ENCODE results near the gene CENPE.

CENPE gene

GRCh38 chr4:103129174-103129573 lies 69.0 kb downstream of the CENPE start:
- DNase-seq: no peak

DNA sequence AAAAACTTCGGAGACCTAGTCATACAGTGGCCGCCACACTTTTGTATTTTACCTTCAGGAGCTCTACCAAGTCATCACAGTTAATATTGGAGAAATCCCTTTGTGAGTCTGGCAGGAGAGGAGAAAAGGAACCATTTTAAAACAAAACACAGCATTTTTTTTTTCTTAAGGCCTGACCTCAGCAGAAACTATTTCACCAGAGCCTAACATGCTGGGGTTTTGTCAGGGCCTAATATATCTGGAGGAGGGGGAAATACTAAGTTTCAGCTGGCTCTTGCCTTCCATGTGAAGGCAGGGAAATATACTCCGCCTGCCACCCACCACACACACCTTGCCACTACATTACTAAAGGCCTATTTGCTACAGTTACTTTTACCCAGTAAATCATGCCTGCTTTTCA lies 72.0 kb downstream of the CENPE start:
- no peak for DNase-seq

DNA sequence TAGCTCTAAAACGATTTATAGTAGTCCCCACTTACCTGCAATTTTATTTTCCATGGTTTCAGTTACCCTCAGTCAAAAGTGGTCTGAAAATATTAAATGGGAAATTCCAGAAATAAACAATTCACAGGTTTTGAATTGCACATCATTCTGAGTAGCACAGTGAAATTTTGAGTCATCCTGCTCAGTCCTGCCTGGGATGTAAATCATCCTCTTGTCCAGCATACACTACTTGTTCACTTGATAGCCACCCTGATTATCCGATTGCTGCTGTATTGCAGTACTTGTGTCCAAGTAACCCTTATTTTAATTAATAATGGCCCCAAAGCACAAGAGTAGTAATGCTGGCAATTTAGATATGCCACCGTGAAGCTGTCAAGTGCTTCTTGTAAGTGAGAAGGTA lies 75.0 kb downstream of the CENPE start:
- DNase-seq: no peak

DNA sequence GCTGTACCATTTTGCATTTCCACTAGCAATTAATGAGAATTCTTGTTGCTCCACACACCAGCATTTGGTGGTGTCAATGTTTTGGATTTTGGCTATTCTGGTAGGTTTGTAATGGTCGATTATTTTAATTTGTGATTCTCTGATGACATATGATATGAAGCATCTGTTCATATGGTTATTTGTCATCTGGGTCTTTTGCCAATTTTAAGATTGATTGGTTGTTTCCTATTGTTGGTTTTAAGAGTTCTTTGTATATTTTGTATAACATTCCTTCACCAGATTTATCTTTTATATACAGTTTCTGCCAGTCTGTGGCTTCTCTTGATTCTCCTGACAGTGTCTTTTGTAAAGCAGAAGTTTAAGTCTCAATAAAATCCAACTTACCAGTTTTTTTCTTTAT lies 80.0 kb downstream of the CENPE start:
- DNase-seq: no peak

DNA sequence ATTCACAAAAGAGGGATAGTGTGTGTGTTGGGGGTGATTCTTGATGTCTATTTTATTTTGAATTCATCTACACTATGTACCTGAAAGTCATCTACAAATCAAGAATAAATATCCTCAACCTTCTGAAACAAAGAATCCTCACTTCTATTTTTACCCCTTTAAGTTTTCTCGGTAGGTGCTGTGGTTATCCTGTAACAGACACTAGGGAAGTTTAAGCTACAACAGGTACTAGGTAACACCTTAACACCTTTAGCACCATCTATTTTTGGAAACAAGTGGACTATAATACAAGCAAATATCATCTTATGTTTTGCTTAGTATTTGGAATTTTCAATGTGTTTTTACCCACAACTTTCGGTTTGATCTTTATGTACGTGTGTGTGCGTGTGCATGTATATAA lies 86.5 kb downstream of the CENPE start:
- no peak for DNase-seq

DNA sequence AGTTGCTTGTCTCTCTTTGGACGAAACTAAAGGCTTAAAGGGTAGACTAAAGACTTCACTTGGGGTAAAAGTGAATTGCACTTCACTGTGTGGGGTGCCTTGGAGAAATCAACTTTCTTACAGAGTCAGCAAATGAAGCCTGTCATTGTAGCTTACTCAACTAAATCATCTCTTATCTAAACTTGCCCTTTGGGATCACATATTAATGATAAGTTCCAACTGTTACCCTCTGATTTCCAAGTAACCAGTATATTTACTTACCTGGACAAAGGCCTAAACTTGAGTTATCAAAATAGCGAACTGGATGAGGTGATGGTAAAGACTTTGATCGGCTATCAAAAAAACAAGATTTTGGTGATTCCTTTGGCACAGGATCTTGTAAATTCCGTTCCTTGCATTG lies 89.6 kb downstream of the CENPE start:
- no peak for DNase-seq

DNA sequence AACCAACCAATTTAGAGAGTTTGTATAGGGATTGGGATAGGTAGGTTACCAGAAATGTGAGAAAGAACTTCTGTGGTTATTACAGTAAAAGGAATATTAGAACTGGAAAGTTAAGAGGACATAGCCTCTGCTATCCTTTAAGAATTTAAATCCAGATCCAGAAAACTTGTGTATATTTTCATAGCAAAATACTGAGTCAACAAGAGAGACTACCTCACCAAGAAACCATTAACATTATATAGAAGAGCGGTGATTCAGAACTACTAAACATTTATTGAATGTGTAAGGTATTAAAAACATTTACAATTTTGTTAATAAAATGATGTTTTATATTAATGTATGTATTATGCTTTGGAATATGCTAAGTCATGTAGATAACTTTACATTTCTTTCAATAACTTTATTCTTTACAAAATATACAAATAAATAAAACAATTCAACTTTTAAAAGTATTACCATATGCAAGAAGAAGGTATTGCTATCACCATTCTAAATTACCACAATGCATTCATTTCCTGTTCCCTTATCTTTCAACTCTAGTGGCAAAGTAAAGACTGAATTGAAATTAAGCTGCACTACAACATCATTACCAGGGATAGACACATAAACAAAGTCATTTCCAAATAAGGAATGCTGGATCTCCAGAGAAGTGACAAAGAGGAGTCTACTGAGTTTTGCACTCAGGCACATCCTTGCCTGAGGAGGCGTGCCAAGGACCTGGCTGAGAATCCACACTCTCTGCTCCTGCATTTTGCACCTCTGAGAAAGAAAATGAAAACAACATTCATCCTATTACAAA lies 92.4 kb downstream of the CENPE start:
- DNase-seq: no peak

DNA sequence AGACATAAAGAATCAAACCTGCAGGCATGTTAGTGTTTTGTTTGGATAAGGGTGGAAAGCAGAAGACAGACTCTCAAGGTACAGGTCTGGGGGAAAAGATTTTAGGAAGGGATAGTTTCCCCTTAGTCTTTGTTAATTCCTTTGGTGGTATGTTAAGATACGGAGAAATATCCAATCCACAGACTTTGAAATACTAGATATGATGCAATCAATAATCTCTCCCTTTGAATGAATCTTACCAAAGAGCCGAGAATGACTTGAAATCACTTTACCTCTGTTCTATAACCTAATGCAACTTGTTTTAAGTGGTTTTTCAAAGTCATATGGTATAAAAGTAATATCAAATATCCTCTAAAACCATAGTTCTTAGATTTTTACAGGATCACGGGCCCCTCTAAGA lies 93.3 kb downstream of the CENPE start:
- no peak for DNase-seq

DNA sequence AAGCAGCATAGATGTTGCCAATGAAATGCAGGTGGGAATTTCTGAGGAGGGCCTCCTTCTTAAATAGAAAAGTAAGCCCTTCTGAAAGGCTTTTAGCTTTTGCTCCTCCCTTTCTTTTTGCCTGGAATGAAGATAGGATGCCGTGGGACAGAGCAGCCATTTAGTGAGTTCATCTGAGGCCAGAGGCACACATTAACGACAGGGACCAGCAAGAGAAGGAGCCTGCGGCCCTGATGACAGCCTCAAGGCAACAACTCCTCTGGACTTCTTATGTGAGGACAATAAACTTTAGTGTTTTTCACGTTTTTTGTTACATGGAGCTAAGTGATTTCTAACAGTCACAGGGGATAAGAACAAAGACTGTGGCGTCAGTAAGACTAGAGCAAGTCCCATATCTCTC lies 97.5 kb downstream of the CENPE start:
- DNase-seq: no peak

DNA sequence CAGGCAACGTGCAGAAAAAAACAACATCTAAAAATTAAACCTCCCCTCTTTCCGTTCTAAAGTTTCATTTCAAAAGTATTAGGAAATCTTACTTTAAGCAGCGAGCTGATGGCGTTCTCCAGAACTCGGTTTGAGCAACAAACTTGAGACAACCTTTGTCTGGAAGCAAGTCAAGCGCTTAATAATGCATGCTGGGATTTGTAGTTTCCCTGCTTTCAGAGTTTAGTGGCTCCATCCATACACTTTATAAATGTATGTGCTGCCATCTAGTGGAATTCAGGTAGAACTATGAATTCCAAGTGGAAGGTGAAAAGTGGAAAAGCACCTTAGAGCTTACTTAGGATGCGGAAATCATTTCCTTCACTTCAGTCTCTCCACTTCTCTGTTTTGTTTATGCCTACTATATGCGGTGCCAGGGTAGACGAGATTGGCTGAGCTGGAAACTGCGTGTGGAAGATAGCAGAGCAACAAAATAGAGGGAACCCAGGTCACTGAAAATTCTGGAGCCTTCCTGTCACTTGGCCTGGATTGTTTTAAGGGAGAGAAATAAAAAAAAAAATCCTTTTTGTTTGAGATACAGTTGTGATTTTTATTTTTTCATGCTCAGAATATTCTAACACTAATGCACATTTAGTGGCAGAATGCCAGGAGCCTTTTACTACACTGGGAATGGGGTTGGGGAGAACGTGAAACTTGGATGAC lies 98.3 kb downstream of the CENPE start, which contains the start of gene BDH2:
Gene BDH2 (minus strand): TSS at position 144 of the 702 bp plus-strand sequence. CDS start 3,580 bp downstream, outside the sequence.
- peak; percentile 83 for DNase-seq

DNA sequence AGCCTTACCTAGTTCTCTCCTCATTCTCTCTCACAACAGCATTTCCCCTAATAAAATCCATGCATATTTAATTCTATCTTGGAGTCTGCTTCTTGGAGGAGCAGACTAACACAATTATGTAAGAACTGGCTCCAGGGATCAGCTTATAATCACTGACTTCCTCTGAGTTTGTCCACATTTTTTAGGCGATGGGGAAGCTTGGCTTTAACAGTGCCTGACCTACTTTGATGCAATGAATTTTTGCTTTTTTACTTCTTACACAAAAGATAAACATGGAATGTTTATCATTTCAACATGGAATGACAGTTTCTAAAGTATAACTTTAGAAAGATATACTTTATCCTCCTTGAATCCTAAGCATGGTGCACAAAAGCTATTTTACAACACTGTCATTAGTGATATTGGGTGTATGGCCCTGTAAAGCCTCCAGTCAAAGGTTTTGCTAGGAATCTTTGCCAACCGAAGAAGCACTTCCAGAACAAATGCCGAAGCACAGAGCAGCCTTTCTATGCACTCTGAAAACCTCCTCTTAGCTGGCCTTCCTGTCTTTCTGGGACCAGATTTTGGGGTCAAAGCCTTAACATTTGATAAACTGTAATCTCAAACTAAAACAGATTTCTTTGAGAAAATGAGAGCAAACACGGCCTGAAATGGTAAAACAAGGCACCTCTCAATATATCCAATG lies 99.2 kb downstream of the CENPE start:
- DNase-seq: no peak

DNA sequence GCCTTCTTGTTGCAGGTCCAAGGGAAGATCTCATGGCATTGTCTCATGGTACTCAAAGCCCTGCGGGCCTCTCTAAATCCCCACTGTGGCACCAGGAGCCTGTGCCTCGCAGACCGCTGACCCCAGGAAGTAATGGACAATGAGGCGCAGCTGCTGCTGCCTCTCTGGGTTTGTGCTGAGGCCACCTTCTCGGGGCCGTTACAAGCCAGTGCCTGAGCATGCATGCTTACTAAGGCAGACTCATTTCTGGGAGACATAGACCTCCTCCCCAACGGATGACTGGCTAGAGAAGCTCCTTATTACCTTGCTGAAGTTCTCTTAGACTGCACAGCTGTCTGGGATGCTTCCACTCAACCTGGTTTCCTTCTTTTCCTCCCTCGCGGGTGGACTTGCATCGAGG lies 99.8 kb downstream of the CENPE start:
- DNase-seq: no peak

DNA sequence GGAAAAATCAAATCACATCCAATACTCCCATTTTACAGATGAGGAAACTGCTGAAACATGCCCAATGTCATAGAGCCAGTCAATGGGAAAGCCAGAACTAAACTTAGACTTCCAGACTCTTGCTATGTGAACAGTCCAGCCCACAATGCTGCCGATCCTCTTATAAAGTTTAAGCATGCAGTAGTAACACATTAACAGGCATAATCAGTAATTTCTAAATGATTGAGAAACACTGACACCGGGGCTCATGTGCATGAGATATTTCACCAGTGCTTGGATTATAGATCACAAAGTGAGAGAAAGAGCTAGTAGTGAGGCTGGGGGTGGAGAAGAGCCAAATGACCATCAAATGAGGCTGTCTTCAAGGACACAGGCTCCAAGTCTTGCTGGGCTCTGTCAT lies 101.0 kb downstream of the CENPE start:
- no peak for DNase-seq

- no peak for DNase-seq
Measured at GRCh38 chr4:103095080-103095479, 103.1 kb downstream of the CENPE start.

DNA sequence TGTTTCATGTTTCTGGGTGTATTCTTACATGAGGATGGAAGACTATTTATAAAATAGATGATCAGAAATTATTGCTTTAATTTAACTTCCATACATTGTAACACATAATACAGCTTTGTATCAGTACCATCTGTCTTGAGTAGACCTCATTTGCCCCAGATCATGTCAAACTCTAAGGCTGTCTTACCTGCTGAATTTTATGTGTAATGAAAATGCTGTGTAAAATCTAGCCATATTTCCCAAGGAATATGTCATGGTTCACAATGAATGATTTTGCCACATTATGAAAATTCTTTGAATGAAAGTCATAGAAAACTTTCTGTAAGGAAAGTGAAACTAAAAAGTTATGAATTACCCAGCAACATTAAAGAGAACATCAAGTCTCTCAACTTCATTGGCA lies 105.9 kb downstream of the CENPE start:
- DNase-seq: no peak

DNA sequence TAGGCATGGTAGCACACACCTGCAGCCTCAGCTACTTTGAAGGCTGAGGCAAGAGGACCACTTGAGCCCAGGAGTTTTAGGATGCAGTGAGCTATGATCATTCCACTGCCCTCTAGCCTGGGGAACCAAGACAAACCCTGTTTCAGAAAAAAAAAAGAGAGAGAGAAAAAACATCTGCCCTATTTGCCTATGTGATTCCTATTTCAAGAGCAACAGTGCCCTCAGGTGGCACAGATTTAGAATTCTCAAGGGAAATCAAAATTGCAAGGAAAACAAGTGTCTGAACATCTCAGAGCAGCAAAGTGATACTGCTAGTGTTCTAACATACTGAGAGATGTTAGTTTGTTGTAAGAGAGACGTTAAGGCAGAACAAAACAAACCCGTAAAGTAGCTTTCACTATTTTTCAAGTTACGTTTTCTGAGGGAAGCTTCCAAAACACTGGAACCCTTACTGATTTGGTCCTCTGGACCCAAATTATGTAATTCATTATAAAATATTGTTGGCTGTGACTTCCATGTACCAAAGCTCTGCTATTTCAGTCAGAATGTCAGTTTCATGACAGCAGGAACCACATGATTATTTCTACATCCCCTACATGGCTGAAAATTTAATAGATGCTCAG lies 106.4 kb downstream of the CENPE start:
- peak; percentile 62 for DNase-seq

GRCh38 chr4:103089481-103089880 lies 108.7 kb downstream of the CENPE start:
- no peak for DNase-seq

DNA sequence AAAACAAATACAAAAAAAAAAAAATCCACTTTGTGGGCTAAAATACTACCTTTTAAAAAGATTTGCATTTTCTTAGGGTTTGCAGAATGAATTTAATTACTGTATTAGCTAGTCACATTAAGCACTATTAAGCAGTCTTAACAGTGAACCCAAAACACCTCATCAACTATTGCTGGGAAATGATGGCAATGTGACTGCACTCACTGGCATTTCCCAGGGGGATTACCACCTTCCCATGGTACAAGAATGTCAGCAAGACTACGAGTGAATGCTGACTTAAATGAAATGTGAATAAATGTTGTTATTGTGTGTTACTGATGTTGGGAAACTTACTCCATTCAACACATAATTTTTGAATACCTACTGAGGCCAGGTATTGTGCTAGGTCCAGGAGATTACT lies 111.6 kb downstream of the CENPE start:
- DNase-seq: no peak

GRCh38 chr4:103085555-103086196 lies 112.5 kb downstream of the CENPE start:
- no peak for DNase-seq

DNA sequence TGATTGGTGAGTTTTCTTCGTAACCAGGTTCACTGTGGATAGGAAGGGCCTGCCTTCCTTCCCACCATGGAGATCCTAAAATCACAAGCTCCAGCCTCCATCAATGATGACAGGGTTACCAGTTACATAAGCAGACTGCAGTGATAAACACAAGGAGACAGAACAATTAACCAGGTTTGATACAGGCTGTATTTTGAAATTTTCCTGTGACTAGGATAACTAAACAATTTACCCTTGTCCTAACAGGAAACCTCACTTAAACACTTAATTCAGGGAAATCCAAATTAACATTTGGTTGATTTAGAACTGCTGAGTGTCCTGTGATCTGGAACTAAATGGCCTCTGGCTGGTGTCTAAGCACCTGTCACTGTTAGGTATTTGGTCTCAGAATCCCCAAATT lies 118.5 kb downstream of the CENPE start:
- no peak for DNase-seq

DNA sequence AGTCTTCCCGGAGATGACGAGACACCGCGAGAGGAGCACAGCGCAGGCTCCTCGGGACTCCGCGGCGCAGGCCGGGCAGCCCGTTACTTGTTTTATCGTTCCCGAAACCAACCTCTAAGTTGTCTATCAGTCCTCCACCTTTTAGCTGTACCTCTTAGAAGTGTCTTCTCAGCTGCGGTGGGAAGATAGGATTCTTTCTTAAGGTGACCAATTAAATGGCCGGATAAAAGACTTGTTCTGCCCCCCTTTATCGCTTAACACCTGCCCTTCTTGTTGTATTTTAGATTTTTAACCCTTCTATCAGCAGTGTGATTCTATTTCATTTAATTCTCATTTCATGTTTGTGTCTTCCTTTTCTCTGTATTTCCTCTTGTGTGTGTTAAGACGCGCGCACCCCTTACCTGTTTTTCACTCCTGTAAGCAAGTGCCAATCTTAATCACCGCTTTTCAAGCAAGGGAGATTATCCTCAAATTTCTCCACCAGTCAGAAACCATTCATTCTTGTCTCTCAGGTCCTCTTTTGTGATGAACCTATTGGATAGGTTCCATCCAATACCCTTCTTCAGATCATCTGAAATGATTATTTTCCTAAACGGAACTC lies 121.3 kb downstream of the CENPE start, which contains the start of gene SLC9B2:
Gene SLC9B2 (minus strand): TSS at position 15 of the 601 bp plus-strand sequence. CDS start 9,211 bp downstream, outside the sequence.
- DNase-seq: peak; percentile 28
